A673 (cell line): ENCODE results near the gene PRRT1.

Experiments
- EZH2 ChIP-seq: fragments of 200-600 bp; sonication (generic); IDR thresholded peaks from 2 replicates; pipeline ENCODE4 v1.6.1; 2017; ENCODE audit warnings: borderline replicate concordance, low read depth, mild to moderate bottlenecking, mixed read lengths, antibody characterized with exemption, low read length; ENCODE audit not compliant: poor library complexity, severe bottlenecking
- TF ChIP-seq, protein P1 (sequence below): fragments of 300-800, 200-600 bp; sonication (generic); conservative IDR thresholded peaks from 2 replicates; pipeline ENCODE4 v1.5.1; 2017; ENCODE audit warnings: low read depth, mild to moderate bottlenecking, antibody characterized with exemption, low read length, moderate library complexity, mixed read lengths

DNA sequence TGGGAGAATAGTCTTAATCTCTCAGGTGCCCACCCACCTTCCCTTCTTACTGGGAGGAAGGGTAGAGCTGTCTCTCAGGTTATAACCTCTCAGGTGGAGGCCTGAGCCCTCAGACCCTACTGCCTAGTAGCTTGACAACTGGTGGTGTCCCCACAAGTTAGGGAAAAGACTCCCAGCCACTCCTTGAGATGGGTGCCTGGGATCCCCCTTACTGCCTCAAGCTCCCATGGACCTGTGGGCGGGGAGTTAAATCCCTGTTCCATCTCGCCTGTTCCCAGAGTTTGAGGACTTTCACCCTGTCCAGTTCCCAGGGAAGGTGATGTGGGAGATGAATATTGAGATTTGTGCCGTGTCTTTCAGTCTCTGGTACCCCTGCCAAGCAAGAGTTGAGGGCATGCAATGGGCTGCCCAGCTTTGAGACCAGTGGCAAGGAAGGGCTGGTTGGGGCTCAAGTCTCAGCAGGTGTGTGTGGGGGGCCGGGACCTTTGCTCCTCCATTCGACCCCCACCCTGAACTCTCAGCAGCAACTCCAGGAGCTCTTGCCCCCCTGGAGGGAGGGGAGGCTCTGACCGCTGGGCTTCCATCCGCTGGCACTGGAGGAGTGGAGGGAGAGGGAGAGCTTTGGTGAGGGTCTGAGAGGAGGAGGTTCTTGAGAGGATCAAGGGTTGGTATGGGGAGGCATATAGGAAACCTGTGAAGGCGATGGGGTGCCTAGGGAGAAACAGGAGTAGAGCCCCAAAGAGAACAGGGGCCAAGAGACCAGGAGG lies 39.4 kb upstream of the PRRT1 start:
- TF ChIP-seq, protein P1, sequence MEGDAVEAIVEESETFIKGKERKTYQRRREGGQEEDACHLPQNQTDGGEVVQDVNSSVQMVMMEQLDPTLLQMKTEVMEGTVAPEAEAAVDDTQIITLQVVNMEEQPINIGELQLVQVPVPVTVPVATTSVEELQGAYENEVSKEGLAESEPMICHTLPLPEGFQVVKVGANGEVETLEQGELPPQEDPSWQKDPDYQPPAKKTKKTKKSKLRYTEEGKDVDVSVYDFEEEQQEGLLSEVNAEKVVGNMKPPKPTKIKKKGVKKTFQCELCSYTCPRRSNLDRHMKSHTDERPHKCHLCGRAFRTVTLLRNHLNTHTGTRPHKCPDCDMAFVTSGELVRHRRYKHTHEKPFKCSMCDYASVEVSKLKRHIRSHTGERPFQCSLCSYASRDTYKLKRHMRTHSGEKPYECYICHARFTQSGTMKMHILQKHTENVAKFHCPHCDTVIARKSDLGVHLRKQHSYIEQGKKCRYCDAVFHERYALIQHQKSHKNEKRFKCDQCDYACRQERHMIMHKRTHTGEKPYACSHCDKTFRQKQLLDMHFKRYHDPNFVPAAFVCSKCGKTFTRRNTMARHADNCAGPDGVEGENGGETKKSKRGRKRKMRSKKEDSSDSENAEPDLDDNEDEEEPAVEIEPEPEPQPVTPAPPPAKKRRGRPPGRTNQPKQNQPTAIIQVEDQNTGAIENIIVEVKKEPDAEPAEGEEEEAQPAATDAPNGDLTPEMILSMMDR = no peak
- no peak for TF ChIP-seq EZH2
